ENCODE data around the gene CCDC127. TPM values are rescaled to one million over a fixed set of nuclear protein-coding genes. Genes with fewer than 3 reads are reported as not detected.

The CCDC127 gene
- total and polyA plus RNA-seq, 2 of the 13 experiments (the other 11 are each of a cell fraction or from before 2014, with no cell fraction given): 2.9 to 4.3 TPM

GRCh38 chr5:150746-151145 lies 67.2 kb downstream of the CCDC127 start (continued):
- TF ChIP-seq POLR2A (IDR thresholded peaks at IDR 0.05; ENCODE audit: insufficient read depth in 1 of 2, low read depth in 2 of 2, low read length in 2 of 2) (no peak), ARID5B (CRISPR knock-in tag; IDR thresholded peaks at IDR 0.05) (no peak), PRMT3 (CRISPR knock-in tag; IDR thresholded peaks at IDR 0.05; ENCODE audit: borderline replicate concordance, low read depth) (no peak), RBFOX2 (IDR thresholded peaks at IDR 0.05; ENCODE audit: low read depth, low read length) (no peak), ZBTB42 (CRISPR knock-in tag; IDR thresholded peaks at IDR 0.05) (no peak), ZBTB3 (CRISPR knock-in tag; IDR thresholded peaks at IDR 0.05; ENCODE audit: borderline replicate concordance, low read depth) (no peak)

DNA sequence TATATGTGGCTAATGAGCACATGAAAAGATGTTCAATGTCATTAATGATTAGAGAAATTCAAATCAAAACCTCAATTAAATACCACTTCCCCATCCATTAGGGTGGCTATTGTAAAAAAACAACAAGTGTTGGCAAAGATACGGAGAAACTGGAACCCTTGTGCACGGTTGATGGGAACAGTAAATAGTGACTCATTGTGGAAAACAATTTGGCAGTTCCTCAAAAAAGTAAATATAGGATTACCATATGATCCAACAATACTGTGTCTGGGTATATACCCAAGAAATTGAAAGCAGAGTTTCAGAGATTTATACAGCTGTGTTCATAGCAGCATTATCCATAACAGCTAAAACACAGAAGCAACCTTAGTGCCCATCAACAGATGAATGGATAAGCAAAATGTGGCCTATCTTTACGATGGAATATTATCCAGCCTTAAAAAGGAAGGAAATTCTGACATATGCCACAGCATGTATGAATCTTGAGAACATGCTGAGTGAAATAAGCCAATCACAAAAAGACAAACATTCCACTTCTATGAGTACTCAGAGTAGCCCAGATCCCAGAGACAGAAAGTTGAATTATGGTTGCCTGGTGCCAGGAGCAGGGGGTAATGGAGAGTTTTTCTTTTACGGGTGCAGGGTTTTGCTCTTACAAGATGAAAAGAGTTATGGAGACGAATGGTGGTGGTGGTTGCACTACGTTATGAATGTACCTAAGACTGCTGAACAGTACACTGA lies 68.0 kb downstream of the CCDC127 start:
- POLR2A ChIA-PET: no interaction called here
- no peaks in the 10 kb centered on the region for H3K4me1 ChIP-seq (ENCODE audit: insufficient read depth, low read length)

More for the DNA sequence above, 68.0 kb downstream of the CCDC127 start:
- no TSS peak for BruUV-seq (replicated peaks)
- Histone ChIP-seq H3K4me3 (replicated peaks in 1 of 3; ENCODE audit: insufficient read depth in 1 of 3, low read depth in 2 of 3, low read length in 3 of 3) (no peak overlapping the region), H3K4me2 (ENCODE audit: low read depth, low read length) (no peak overlapping the region), H3K9me3 (ENCODE audit: low read length) (peaks cover 14% of the 10 kb centered on the region), H3K36me3 (replicated peaks in 1 of 2; ENCODE audit: control insufficient read depth in 1 of 2, insufficient read depth in 2 of 2, low read length in 2 of 2) (no peaks in the 10 kb centered on the region), H3K9ac (ENCODE audit: insufficient read depth, low read depth, low read length) (no peak overlapping the region), H3K79me2 (ENCODE audit: insufficient read depth, low read length) (no peaks in the 10 kb centered on the region), H4K20me1 (ENCODE audit: insufficient read depth, low read length) (no peaks in the 10 kb centered on the region), H3K27me3 (ENCODE audit: control insufficient read depth in 1 of 2, insufficient read depth in 2 of 2, low read length in 2 of 2) (peaks cover 0 to 17% of the 10 kb centered on the region in 2 experiments; a peak in 3 of 5 replicates), H2AFZ (ENCODE audit: low read length) (no peak overlapping the region), H3K27ac (ENCODE audit: extremely low read length, insufficient read depth, low read length) (no peak overlapping the region)
- CTCF ChIA-PET (ENCODE audit: low intra/inter-chr PET ratio, low total read pairs): no interaction called here
- no peak for FAIRE-seq
- in situ Hi-C loops (cut with HindIII; ENCODE audit: extremely low pct_ligation_motif_present, low pct_unique_long_range_greater_than_20kb): no loop called here
- no peak for TF ChIP-seq SRF (IDR thresholded peaks at IDR 0.05; ENCODE audit: low read depth, low read length)
- no peak for TF ChIP-seq ZNF382 (CRISPR knock-in tag; IDR thresholded peaks at IDR 0.05; ENCODE audit: borderline replicate concordance)
- TF ChIP-seq ZNF30 (CRISPR knock-in tag; IDR thresholded peaks at IDR 0.05): no peak
- no peak for TF ChIP-seq ZMAT5 (CRISPR knock-in tag; IDR thresholded peaks at IDR 0.05; ENCODE audit: borderline replicate concordance, low read depth)
- TF ChIP-seq POLR2AphosphoS2 (IDR thresholded peaks at IDR 0.05; ENCODE audit: low read depth, low read length): no peak
- WGBS (ENCODE audit: low lambda C conversion rate): 11% methylated on average over 6 of the region's 6 CpGs
- intact Hi-C loops (cut with micrococcal nuclease; ENCODE audit: unreplicated experiment): no loop called here
- DNase-seq (ENCODE audit: low spot score): no peak
- ATAC-seq: no peak

Data from HepG2 (cell line).